Small intestine (tissue), 7 donors: ENCODE data around the gene GAMT. TPM values are rescaled to one million over a fixed set of nuclear protein-coding genes. Genes with fewer than 3 reads are reported as not detected.

Experiments used
- DNase-seq, 2 donors: peaks; one replicate each; pipeline versions ENCODE4 v3.0.0 to v3.0.0-alpha.2; 2013
- FAIRE-seq: peaks from 2 replicates; lab custom pipeline; 2012; peaks lifted over from hg19 to GRCh38; lab: Jason Lieb, UNC
- H3K27ac ChIP-seq, 3 donors: one replicate each; pipeline ENCODE4 v1.5.1; 2013; ENCODE audit warnings: low read length in 2 of 3, mild to moderate bottlenecking in 2 of 3, control low read depth in 1 of 3, inconsistent platforms in 1 of 3, low read depth in 1 of 3, moderate library complexity in 1 of 3
- H3K27me3 ChIP-seq, 3 donors: one replicate each; pipeline ENCODE4 v1.6.1; 2013; ENCODE audit warnings: low read length in 3 of 3, inconsistent platforms in 1 of 3; ENCODE audit not compliant: control insufficient read depth in 3 of 3, insufficient read depth in 3 of 3
- H3K36me3 ChIP-seq, 3 donors: one replicate each; pipeline ENCODE4 v1.6.1; 2013; ENCODE audit warnings: low read length in 3 of 3, inconsistent platforms in 1 of 3, low read depth in 1 of 3, mild to moderate bottlenecking in 1 of 3, moderate library complexity in 1 of 3; ENCODE audit not compliant: control insufficient read depth in 3 of 3, insufficient read depth in 2 of 3
- H3K4me1 ChIP-seq, 3 donors: one replicate each; pipeline ENCODE4 v1.6.1; 2013; ENCODE audit warnings: low read length in 2 of 3, inconsistent platforms in 1 of 3, low read depth in 1 of 3, mild to moderate bottlenecking in 1 of 3, moderate library complexity in 1 of 3; ENCODE audit not compliant: control insufficient read depth in 3 of 3, insufficient read depth in 2 of 3
- H3K4me3 ChIP-seq, 3 donors: one replicate each; pipeline ENCODE4 v1.5.1; 2013; ENCODE audit warnings: low read length in 3 of 3, control low read depth in 1 of 3, inconsistent platforms in 1 of 3, low read depth in 1 of 3, mild to moderate bottlenecking in 1 of 3, moderate library complexity in 1 of 3
- H3K9me3 ChIP-seq, 2 donors: one replicate each; pipeline ENCODE4 v1.6.1; 2013; ENCODE audit warnings: low read depth in 1 of 2, low read length in 1 of 2; ENCODE audit not compliant: control insufficient read depth in 2 of 2, insufficient read depth in 1 of 2
- WGBS, 3 donors: extraction: QIAGEN DNeasy Blood & Tissue Kit; methylation state at CpG; one replicate each; pipeline ENCODE4 v1.1.7; 2013; 5-methylcytosine and 5-hydroxymethylcytosine counted together
- polyA plus RNA-seq, 4 donors: library from polyadenylated mRNA; stranded (reverse) in 3 of 4; unstranded in 1 of 4; fragments of 200-250 nt in 3 of 4; fragments of 120-200 nt in 1 of 4; gene quantifications; one replicate each; pipeline versions ENCODE4 v1.2.1 to v1.2.3, GENCODE V29; 2013
- donor health status: healthy with polysubstance abuse.
- donor health status: control.
- donor health status: control.
- donor health status: Bipolar disorder and iron deficiency.
- donor health status: healthy.

GAMT gene
- polyA plus RNA-seq, 4 donors = 1.1 to 25.7 (median 4.3) TPM

DNA sequence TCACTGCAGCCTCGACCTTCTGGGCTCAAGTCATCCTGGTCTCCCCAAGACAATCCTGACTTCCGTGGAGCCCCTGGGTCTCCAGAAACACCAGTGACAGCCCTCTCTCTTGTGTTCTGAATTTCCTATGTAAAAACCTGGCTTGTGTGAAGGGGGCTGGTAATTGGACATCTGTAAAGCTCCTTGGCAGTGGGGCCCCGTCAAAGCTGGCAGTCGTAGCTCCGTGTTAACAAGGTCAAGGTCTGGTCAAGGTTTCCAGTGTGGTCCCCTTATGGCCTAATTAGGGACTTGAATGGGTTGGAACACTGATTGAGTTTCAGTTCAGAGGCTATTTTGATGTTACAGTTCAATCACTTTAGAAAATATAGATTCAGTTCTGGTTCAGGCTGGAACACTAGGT, 50.5 kb downstream of the GAMT start:
- FAIRE-seq (no peak), DNase-seq (no peak)
- Histone ChIP-seq H3K27ac (no peak overlapping the region), H3K36me3 (no peaks in the 10 kb centered on the region), H3K9me3 (no peaks in the 10 kb centered on the region), H3K4me3 (no peak overlapping the region), H3K4me1 (peaks cover 0 to 9% (median 2%) of the 10 kb centered on the region in 3 donors), H3K27me3 (peaks cover 0 to 2% (median 0%) of the 10 kb centered on the region in 3 donors)
- WGBS, 3 donors = 38 to 62% (median 58%) methylated on average over 5 of the region's 5 CpGs

DNA sequence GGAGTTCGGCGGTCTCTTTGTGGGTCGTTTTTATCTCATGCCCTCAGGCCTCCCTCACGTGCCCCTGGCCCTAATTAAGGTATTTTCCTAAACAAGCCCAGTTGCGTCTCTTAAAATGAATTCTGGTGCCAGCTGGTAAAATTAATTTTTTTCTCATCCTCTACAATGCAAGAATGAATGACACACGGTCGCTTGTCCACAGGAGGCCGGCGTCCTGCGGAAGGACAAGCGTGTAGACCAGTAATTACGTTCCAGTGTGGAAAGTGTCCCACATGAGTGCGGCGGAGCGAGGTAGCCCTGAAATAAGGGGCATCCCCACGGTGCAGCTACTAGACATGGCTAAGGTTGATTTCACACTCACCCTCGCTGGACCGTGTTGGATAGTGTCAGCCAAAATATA, 52.1 kb downstream of the GAMT start:
- H3K4me3 ChIP-seq = no peak overlapping the region
- H3K4me1 ChIP-seq = peaks cover 0 to 3% (median 0%) of the 10 kb centered on the region in 3 donors
- no peak overlapping the region for H3K27ac ChIP-seq
- no peak for DNase-seq
- 87 to 90% (median 88%) methylated on average over 18 of the region's 18 CpGs for WGBS, 3 donors
- peaks cover 0 to 2% (median 0%) of the 10 kb centered on the region in 3 donors for H3K27me3 ChIP-seq
- FAIRE-seq = no peak
- no peaks in the 10 kb centered on the region for H3K9me3 ChIP-seq
- no peaks in the 10 kb centered on the region for H3K36me3 ChIP-seq

Other genes with a start within 250 kb of the GAMT start
- 10 to 100 TPM; 19.7 to 32.1 (median 21.6) TPM for gene SBNO2, start 227.3 kb downstream of the GAMT start, polyA plus RNA-seq
- gene STK11, start 195.8 kb downstream of the GAMT start, polyA plus RNA-seq = 10 to 100 TPM; 57.7 to 86.2 (median 66.4) TPM
- gene CBARP, start 163.5 kb downstream of the GAMT start, polyA plus RNA-seq = under 1 TPM in 2 of 4 donors, not detected in 2; 0.30 to 0.41 TPM
- gene ATP5F1D, start 159.8 kb downstream of the GAMT start, polyA plus RNA-seq = 100 to 1,000 TPM; 126 to 823 (median 492) TPM
- 100 to 1,000 TPM in 1 of 4 donors, 10 to 100 TPM in 3; 28.1 to 106 (median 33.0) TPM for gene MIDN, start 153.0 kb downstream of the GAMT start, polyA plus RNA-seq
- gene CIRBP, start 132.2 kb downstream of the GAMT start, polyA plus RNA-seq = 100 to 1,000 TPM; 250 to 543 (median 373) TPM
- 100 to 1,000 TPM in 1 of 4 donors, 10 to 100 TPM in 3; 40.0 to 118 (median 82.3) TPM for gene FAM174C, start 126.0 kb downstream of the GAMT start, polyA plus RNA-seq
- gene EFNA2, start 115.7 kb downstream of the GAMT start, polyA plus RNA-seq = 10 to 100 TPM; 17.7 to 31.3 (median 27.6) TPM
- 100 to 1,000 TPM in 3 of 4 donors, 10 to 100 TPM in 1; 82.0 to 350 (median 248) TPM for gene NDUFS7, start 17.6 kb downstream of the GAMT start, polyA plus RNA-seq
- 100 to 1,000 TPM in 1 of 4 donors, 10 to 100 TPM in 3; 60.2 to 124 (median 80.5) TPM for gene DAZAP1, start 6.0 kb upstream of the GAMT start, polyA plus RNA-seq
- gene RPS15, start 36.9 kb upstream of the GAMT start, polyA plus RNA-seq = 1,000 to 10,000 TPM; 1,394 to 3,547 (median 2,919) TPM
- gene APC2, start 48.6 kb upstream of the GAMT start, polyA plus RNA-seq = 1 to 10 TPM in 1 of 4 donors, under 1 TPM in 2, not detected in 1; 0.58 to 2.1 (median 0.81) TPM
- gene C19orf25, start 77.7 kb upstream of the GAMT start, polyA plus RNA-seq = 10 to 100 TPM; 32.0 to 62.1 (median 52.8) TPM
- gene PCSK4, start 88.8 kb upstream of the GAMT start, polyA plus RNA-seq = 10 to 100 TPM in 2 of 4 donors, 1 to 10 TPM in 2; 4.5 to 13.0 (median 8.8) TPM
- 100 to 1,000 TPM; 167 to 363 (median 244) TPM for gene REEP6, start 89.6 kb upstream of the GAMT start, polyA plus RNA-seq
- gene ADAMTSL5, start 111.5 kb upstream of the GAMT start, polyA plus RNA-seq = 10 to 100 TPM in 3 of 4 donors, 1 to 10 TPM in 1; 6.4 to 24.8 (median 18.6) TPM
- gene PLK5, start 122.5 kb upstream of the GAMT start, polyA plus RNA-seq = under 1 TPM in 2 of 4 donors, not detected in 2; 0.15 to 0.25 TPM
- gene MEX3D, start 166.8 kb upstream of the GAMT start, polyA plus RNA-seq = 10 to 100 TPM in 2 of 4 donors, 1 to 10 TPM in 2; 4.1 to 14.8 (median 8.7) TPM
- gene MBD3, start 191.3 kb upstream of the GAMT start, polyA plus RNA-seq = 100 to 1,000 TPM in 1 of 4 donors, 10 to 100 TPM in 3; 48.3 to 112 (median 69.9) TPM
- gene UQCR11, start 203.9 kb upstream of the GAMT start, polyA plus RNA-seq = 100 to 1,000 TPM; 115 to 283 (median 212) TPM